Medulla oblongata (tissue), 1 donor: ENCODE measurements around the gene CAPN12.

Source experiments
- DNase-seq: peaks from one replicate; pipeline ENCODE4 v3.0.0-alpha.2; 2015; ENCODE audit errors: extremely low spot score

Gene CAPN12

GRCh38 chr19:38726761-38727301 lies 17.4 kb downstream of the CAPN12 start:
- DNase-seq = no peak

- DNase-seq = no peak
Observed at GRCh38 chr19:38726284-38726673, 18.0 kb downstream of the CAPN12 start.

- no peak for DNase-seq
Observed at GRCh38 chr19:38725469-38726283, 18.6 kb downstream of the CAPN12 start.

GRCh38 chr19:38723990-38724854 lies 20.1 kb downstream of the CAPN12 start:
- no peak for DNase-seq

- DNase-seq = no peak
Observed at GRCh38 chr19:38723606-38723965, 20.7 kb downstream of the CAPN12 start.

GRCh38 chr19:38722947-38723605 lies 21.2 kb downstream of the CAPN12 start:
- no peak for DNase-seq

GRCh38 chr19:38721979-38722773 lies 22.1 kb downstream of the CAPN12 start:
- DNase-seq = peak; percentile 95

GRCh38 chr19:38721496-38721895 lies 22.8 kb downstream of the CAPN12 start:
- DNase-seq = no peak

- no peak for DNase-seq
Observed at GRCh38 chr19:38720559-38721236, 23.6 kb downstream of the CAPN12 start.

- no peak for DNase-seq
Observed at GRCh38 chr19:38719761-38720558, 24.3 kb downstream of the CAPN12 start.

GRCh38 chr19:38718747-38719543 lies 25.3 kb downstream of the CAPN12 start:
- peak; percentile 50 for DNase-seq

- no peak for DNase-seq
Observed at GRCh38 chr19:38717855-38718254, 26.4 kb downstream of the CAPN12 start.

- DNase-seq = no peak
Observed at GRCh38 chr19:38717051-38717450, 27.2 kb downstream of the CAPN12 start.

- no peak for DNase-seq
Observed at GRCh38 chr19:38715555-38715954, 28.7 kb downstream of the CAPN12 start.

- no peak for DNase-seq
Observed at GRCh38 chr19:38714354-38714778, 29.9 kb downstream of the CAPN12 start.

GRCh38 chr19:38713865-38714264 lies 30.4 kb downstream of the CAPN12 start:
- DNase-seq = no peak

GRCh38 chr19:38713227-38713649 lies 31.0 kb downstream of the CAPN12 start:
- peak; percentile 34 for DNase-seq

- DNase-seq = no peak
Observed at GRCh38 chr19:38712161-38712748, 32.0 kb downstream of the CAPN12 start.
